ENCODE measurements around the gene BCKDHA. TPM values are rescaled to one million over a fixed set of nuclear protein-coding genes. Genes with fewer than 3 reads are reported as not detected.
A peak's percentile ranks its signal among the peaks of the same experiment; 100 is the strongest.
"Not testable (repeated sequence)": the region's sequence is repeated elsewhere in the genome, so short reads cannot be mapped to it uniquely, and the experiment has no call there.

Gene BCKDHA
- total and polyA plus RNA-seq, 9 of the 15 experiments (the other 6 are each of a cell fraction or from before 2014, with no cell fraction given) = 4.5 to 52.5 (median 14.1) TPM

GRCh38 chr19:41435376-41435775 is 37.8 kb downstream of the BCKDHA start:
- ChIA-PET POLR2A (interaction anchor here (0.6 to 1.5 kb wide), 4 partner anchors 9 to 103 kb away, joined by 3 to 5 read pairs (median 3); partner anchors contain the start of gene B3GNT8), CTCF (ENCODE audit: low intra/inter-chr PET ratio) (interaction anchor here (1.0 kb wide), 1 partner anchor 160 kb away, joined by 3 read pairs; no protein-coding TSS in a partner anchor)
- BruUV-seq (replicated peaks); in situ Hi-C loops (cut with MboI); H3K27me3 ChIP-seq (ENCODE audit: control insufficient read depth in 2 of 2, insufficient read depth in 2 of 2, low read length in 2 of 2); FAIRE-seq; H3K4me3 ChIP-seq; H4K20me1 ChIP-seq (replicated peaks; ENCODE audit: control insufficient read depth, insufficient read depth, low read length); H2AFZ ChIP-seq (ENCODE audit: low read depth, low read length); DNase-seq (ENCODE audit: extremely low read depth in 1 of 4, low spot score in 3 of 4); H3K9me3 ChIP-seq (replicated peaks; ENCODE audit: control insufficient read depth, insufficient read depth, low read depth, low read length); H3K9me1 ChIP-seq (ENCODE audit: control insufficient read depth, insufficient read depth, low read length); H3K27ac ChIP-seq (ENCODE audit: extremely low read depth, low read depth, low read length); H3K9ac ChIP-seq (ENCODE audit: insufficient read depth in 1 of 2, low read depth in 2 of 2, low read length in 2 of 2); H3K4me2 ChIP-seq (ENCODE audit: insufficient read depth, low read length); ATAC-seq; H3K79me2 ChIP-seq (ENCODE audit: control insufficient read depth, insufficient read depth, low read length): not testable (repeated sequence)
- Histone ChIP-seq H3K4me1 (replicated peaks in 1 of 2; ENCODE audit: control insufficient read depth in 2 of 2, insufficient read depth in 2 of 2, low read length in 2 of 2) (peaks cover 4 to 29% of the 10 kb centered on the region in 2 experiments; a peak in 4 of 5 replicates), H3K36me3 (ENCODE audit: control insufficient read depth, insufficient read depth, low read length) (peaks cover 40% of the 10 kb centered on the region)
- TF ChIP-seq POLR2G (IDR thresholded peaks at IDR 0.05; ENCODE audit: low read depth, low read length) = 0 out of 2 replicates have a peak, but pooled peaks have one; percentile 12
- 93% methylated on average over 11 of the region's 11 CpGs for WGBS (ENCODE audit: insufficient coverage, low coverage, missing lambda C conversion rate)
- intact Hi-C loops (cut with micrococcal nuclease) = loop anchor here (5.0 to 10.0 kb wide), 2 partner anchors 71 to 113 kb away; partner anchors contain the start of gene B9D2

GRCh38 chr19:41435936-41436673 is 38.5 kb downstream of the BCKDHA start:
- Histone ChIP-seq H3K4me2 (ENCODE audit: insufficient read depth, low read length) (no peak overlapping the region), H3K4me1 (replicated peaks in 1 of 2; ENCODE audit: control insufficient read depth in 2 of 2, insufficient read depth in 2 of 2, low read length in 2 of 2) (peaks cover 6 to 34% of the 10 kb centered on the region in 2 experiments; a peak in 4 of 5 replicates), H4K20me1 (replicated peaks; ENCODE audit: control insufficient read depth, insufficient read depth, low read length) (no peaks in the 10 kb centered on the region; the same call in 1 of the 2 replicates), H3K36me3 (ENCODE audit: control insufficient read depth, insufficient read depth, low read length) (peaks cover 36% of the 10 kb centered on the region), H3K9ac (ENCODE audit: insufficient read depth in 1 of 2, low read depth in 2 of 2, low read length in 2 of 2) (0 out of 4 replicates have a peak overlapping the region, but pooled peaks of 1 of the 2 experiments have one; percentile 7), H3K4me3 (no peak overlapping the region), H3K9me1 (ENCODE audit: control insufficient read depth, insufficient read depth, low read length) (no peaks in the 10 kb centered on the region), H2AFZ (ENCODE audit: low read depth, low read length) (no peak overlapping the region), H3K27ac (ENCODE audit: extremely low read depth, low read depth, low read length) (no peak overlapping the region), H3K9me3 (replicated peaks; ENCODE audit: control insufficient read depth, insufficient read depth, low read depth, low read length) (no peaks in the 10 kb centered on the region), H3K27me3 (ENCODE audit: control insufficient read depth in 2 of 2, insufficient read depth in 2 of 2, low read length in 2 of 2) (no peaks in the 10 kb centered on the region), H3K79me2 (ENCODE audit: control insufficient read depth, insufficient read depth, low read length) (peaks cover 10% of the 10 kb centered on the region)
- no peak for DNase-seq (ENCODE audit: extremely low read depth in 1 of 4, low spot score in 3 of 4)
- no peak for FAIRE-seq
- WGBS (ENCODE audit: insufficient coverage, low coverage, missing lambda C conversion rate) = 92% methylated on average over 11 of the region's 19 CpGs
- intact Hi-C loops (cut with micrococcal nuclease) = loop anchor here (5.0 to 10.0 kb wide), 2 partner anchors 71 to 114 kb away; partner anchors contain the start of gene B9D2
- ATAC-seq = no peak
- no TSS peak for BruUV-seq (replicated peaks)
- in situ Hi-C loops (cut with MboI) = no loop called here
- CTCF ChIA-PET (ENCODE audit: low intra/inter-chr PET ratio) = interaction anchor here (1.0 kb wide), 1 partner anchor 159 kb away, joined by 3 read pairs; no protein-coding TSS in a partner anchor
- TF ChIP-seq POLR2G (IDR thresholded peaks at IDR 0.05; ENCODE audit: low read depth, low read length) (0 out of 2 replicates have a peak, but pooled peaks have one; percentile 2), BDP1 (IDR thresholded peaks at IDR 0.05; ENCODE audit: insufficient read depth, insufficient read length) (no peak), ELF1 (tag; IDR thresholded peaks at IDR 0.05) (no peak), XRCC3 (IDR thresholded peaks at IDR 0.05) (no peak), RBM14 (IDR thresholded peaks at IDR 0.05; ENCODE audit: borderline replicate concordance, insufficient read depth, low read depth, low read length) (no peak), BCOR (IDR thresholded peaks at IDR 0.05) (no peak)
- POLR2A ChIA-PET = interaction anchor here (0.5 to 3.0 kb wide), 4 partner anchors 8 to 85 kb away, joined by 3 to 15 read pairs (median 4); partner anchors contain the start of gene B3GNT8

Data from K562 (cell line).